GM12878 (cell line): ENCODE results near the gene AMT.

Experiments used
- BMI1 ChIP-seq: fragments of 450-650 bp; IDR thresholded peaks from 2 replicates; pipeline ENCODE4 v1.6.1; 2016; ENCODE audit warnings: mild to moderate bottlenecking, moderate library complexity, borderline replicate concordance
- CREM ChIP-seq: IDR thresholded peaks from 2 replicates; pipeline ENCODE4 v1.6.1; 2014; ENCODE audit warnings: antibody characterized with exemption, low read depth
- EZH2 ChIP-seq: IDR thresholded peaks from 2 replicates; pipeline ENCODE4 v1.6.1; 2012; ENCODE audit warnings: low read depth, mild to moderate bottlenecking, control low read depth, inconsistent platforms, low read length, borderline replicate concordance; ENCODE audit not compliant: control insufficient read depth
- IRF5 ChIP-seq: fragments of 450-650 bp; IDR thresholded peaks from 2 replicates; pipeline ENCODE4 v1.6.1; 2017; ENCODE audit warnings: borderline replicate concordance
- POLR2A ChIP-seq: IDR thresholded peaks from 2 replicates; pipeline ENCODE4 v1.6.1; 2011; ENCODE audit warnings: low read depth, mild to moderate bottlenecking, low read length
- RAD51 ChIP-seq: fragments of 450-650 bp; IDR thresholded peaks from 2 replicates; pipeline ENCODE4 v1.6.1; 2016; ENCODE audit warnings: moderate library complexity, mild to moderate bottlenecking, inconsistent platforms
- SIX5 ChIP-seq: IDR thresholded peaks from 2 replicates; pipeline ENCODE4 v1.6.1; 2011; ENCODE audit warnings: mild to moderate bottlenecking, low read depth, low read length, moderate library complexity; ENCODE audit not compliant: severe bottlenecking
- SP1 ChIP-seq: IDR thresholded peaks from one replicate; pipeline ENCODE4 v1.6.1; 2011; ENCODE audit warnings: low read depth, low read length
- TF ChIP-seq, protein P1 (sequence below), 3 experiments: IDR thresholded peaks in 2 of 3; conservative IDR thresholded peaks in 1 of 3; 2 replicates each; pipeline ENCODE4 v1.5.1; 2011; ENCODE audit warnings: low read depth in 3 of 3, low read length in 3 of 3, mild to moderate bottlenecking in 3 of 3, control low read depth in 2 of 3, moderate library complexity in 2 of 3, inconsistent platforms in 1 of 3, mixed read lengths in 1 of 3; ENCODE audit not compliant: control insufficient read depth in 2 of 3, insufficient read depth in 1 of 3; ENCODE audit errors: extremely low read depth in 1 of 3
- TF ChIP-seq, protein P2 (sequence below): fragments of 450-650 bp; formaldehyde crosslinking; IDR thresholded peaks from 2 replicates; pipeline ENCODE4 v1.4.0; 2020; ENCODE audit warnings: mild to moderate bottlenecking, moderate library complexity

- no peak for TF ChIP-seq CREM
- no peak for TF ChIP-seq RAD51
- TF ChIP-seq, protein P1, sequence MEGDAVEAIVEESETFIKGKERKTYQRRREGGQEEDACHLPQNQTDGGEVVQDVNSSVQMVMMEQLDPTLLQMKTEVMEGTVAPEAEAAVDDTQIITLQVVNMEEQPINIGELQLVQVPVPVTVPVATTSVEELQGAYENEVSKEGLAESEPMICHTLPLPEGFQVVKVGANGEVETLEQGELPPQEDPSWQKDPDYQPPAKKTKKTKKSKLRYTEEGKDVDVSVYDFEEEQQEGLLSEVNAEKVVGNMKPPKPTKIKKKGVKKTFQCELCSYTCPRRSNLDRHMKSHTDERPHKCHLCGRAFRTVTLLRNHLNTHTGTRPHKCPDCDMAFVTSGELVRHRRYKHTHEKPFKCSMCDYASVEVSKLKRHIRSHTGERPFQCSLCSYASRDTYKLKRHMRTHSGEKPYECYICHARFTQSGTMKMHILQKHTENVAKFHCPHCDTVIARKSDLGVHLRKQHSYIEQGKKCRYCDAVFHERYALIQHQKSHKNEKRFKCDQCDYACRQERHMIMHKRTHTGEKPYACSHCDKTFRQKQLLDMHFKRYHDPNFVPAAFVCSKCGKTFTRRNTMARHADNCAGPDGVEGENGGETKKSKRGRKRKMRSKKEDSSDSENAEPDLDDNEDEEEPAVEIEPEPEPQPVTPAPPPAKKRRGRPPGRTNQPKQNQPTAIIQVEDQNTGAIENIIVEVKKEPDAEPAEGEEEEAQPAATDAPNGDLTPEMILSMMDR (IDR thresholded peaks at IDR 0.05 in 2 of 3, conservative IDR thresholded peaks at IDR 0.05 in 1 of 3; ENCODE audit: control insufficient read depth in 2 of 3, extremely low read depth in 1 of 3, insufficient read depth in 1 of 3, low read depth in 3 of 3, low read length in 3 of 3), result no peak
- no peak for TF ChIP-seq BMI1
- no peak for TF ChIP-seq SP1
- no peak for TF ChIP-seq SIX5
- no peak for TF ChIP-seq IRF5
- TF ChIP-seq POLR2A, result no peak
- TF ChIP-seq EZH2, result no peak
- TF ChIP-seq, protein P2, sequence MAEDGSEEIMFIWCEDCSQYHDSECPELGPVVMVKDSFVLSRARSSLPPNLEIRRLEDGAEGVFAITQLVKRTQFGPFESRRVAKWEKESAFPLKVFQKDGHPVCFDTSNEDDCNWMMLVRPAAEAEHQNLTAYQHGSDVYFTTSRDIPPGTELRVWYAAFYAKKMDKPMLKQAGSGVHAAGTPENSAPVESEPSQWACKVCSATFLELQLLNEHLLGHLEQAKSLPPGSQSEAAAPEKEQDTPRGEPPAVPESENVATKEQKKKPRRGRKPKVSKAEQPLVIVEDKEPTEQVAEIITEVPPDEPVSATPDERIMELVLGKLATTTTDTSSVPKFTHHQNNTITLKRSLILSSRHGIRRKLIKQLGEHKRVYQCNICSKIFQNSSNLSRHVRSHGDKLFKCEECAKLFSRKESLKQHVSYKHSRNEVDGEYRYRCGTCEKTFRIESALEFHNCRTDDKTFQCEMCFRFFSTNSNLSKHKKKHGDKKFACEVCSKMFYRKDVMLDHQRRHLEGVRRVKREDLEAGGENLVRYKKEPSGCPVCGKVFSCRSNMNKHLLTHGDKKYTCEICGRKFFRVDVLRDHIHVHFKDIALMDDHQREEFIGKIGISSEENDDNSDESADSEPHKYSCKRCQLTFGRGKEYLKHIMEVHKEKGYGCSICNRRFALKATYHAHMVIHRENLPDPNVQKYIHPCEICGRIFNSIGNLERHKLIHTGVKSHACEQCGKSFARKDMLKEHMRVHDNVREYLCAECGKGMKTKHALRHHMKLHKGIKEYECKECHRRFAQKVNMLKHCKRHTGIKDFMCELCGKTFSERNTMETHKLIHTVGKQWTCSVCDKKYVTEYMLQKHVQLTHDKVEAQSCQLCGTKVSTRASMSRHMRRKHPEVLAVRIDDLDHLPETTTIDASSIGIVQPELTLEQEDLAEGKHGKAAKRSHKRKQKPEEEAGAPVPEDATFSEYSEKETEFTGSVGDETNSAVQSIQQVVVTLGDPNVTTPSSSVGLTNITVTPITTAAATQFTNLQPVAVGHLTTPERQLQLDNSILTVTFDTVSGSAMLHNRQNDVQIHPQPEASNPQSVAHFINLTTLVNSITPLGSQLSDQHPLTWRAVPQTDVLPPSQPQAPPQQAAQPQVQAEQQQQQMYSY (CRISPR knock-in tag), result no peak
Observed at GRCh38 chr3:49417516-49418120, 4.7 kb downstream of the AMT start.
